ENCODE measurements around the gene RNPEPL1. TPM values are rescaled to one million over a fixed set of nuclear protein-coding genes. Genes with fewer than 3 reads are reported as not detected.

Gene RNPEPL1
- total RNA-seq, 1 donor from 2014 or later: 22.7 TPM

DNA sequence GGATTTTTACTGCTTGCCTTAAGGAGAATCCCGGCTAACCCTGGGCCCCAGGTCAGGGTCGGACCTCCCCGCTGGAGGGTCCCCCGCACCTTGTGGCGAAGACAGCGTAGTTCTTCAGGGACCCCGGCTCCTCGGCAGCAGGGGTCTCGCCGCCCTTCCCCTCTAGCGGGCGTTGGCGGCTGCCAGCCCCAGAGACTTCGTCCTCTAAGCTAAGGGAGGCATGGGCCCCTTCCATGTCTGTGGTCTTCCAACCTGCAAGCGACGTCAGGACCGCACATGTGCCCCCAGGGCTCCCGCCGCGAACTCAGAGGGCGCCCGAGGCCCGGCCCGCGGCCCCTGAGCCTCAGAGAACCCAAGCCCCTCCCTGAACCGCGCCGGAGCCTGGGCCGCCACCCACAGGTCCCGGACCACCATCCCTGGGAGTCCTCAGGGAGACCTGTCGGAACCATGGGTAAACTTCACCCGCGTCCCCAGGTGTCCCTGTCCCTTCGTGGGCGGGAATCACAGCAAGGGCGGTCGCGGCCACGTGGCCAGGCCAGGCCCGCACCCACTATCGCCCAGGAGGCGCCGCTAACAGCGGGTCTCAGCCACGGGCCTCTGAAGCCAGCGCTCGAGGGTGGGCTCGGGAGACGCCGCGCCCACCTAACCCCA, 11.1 kb upstream of the RNPEPL1 start:
- no peak for FAIRE-seq
- H3K36me3 Mint-ChIP-seq (ENCODE audit: low read depth, unreplicated experiment): peaks cover 8% of the 10 kb centered on the region
- no peak for DNase-seq (ENCODE audit: low read depth)
- no peak for TF ChIP-seq EZH2 (IDR thresholded peaks at IDR 0.05; ENCODE audit: insufficient read depth, low read length)
- TF ChIP-seq, protein P1, sequence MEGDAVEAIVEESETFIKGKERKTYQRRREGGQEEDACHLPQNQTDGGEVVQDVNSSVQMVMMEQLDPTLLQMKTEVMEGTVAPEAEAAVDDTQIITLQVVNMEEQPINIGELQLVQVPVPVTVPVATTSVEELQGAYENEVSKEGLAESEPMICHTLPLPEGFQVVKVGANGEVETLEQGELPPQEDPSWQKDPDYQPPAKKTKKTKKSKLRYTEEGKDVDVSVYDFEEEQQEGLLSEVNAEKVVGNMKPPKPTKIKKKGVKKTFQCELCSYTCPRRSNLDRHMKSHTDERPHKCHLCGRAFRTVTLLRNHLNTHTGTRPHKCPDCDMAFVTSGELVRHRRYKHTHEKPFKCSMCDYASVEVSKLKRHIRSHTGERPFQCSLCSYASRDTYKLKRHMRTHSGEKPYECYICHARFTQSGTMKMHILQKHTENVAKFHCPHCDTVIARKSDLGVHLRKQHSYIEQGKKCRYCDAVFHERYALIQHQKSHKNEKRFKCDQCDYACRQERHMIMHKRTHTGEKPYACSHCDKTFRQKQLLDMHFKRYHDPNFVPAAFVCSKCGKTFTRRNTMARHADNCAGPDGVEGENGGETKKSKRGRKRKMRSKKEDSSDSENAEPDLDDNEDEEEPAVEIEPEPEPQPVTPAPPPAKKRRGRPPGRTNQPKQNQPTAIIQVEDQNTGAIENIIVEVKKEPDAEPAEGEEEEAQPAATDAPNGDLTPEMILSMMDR (IDR thresholded peaks at IDR 0.05; ENCODE audit: insufficient read depth, low read depth, low read length): peak; percentile 1
- Histone ChIP-seq H3K9me3 (ENCODE audit: insufficient read depth, low read depth, low read length) (no peaks in the 10 kb centered on the region), H4K20me1 (ENCODE audit: insufficient read depth, low read length) (peaks cover 23% of the 10 kb centered on the region), H3K4me2 (ENCODE audit: low read length) (peak overlapping the region; percentile 88), H3K27me3 (ENCODE audit: insufficient read depth, low read length) (no peaks in the 10 kb centered on the region), H2AFZ (ENCODE audit: low read depth, low read length) (peak overlapping the region; percentile 70), H3K79me2 (ENCODE audit: insufficient read depth, low read length) (peaks cover 35% of the 10 kb centered on the region), H3K36me3 (ENCODE audit: insufficient read depth, low read length) (no peaks in the 10 kb centered on the region), H3K9ac (ENCODE audit: low read length) (peak overlapping the region; percentile 63), H3K27ac (ENCODE audit: low read depth, low read length) (no peak overlapping the region), H3K4me3 (ENCODE audit: insufficient read depth, low read depth, low read length) (peak overlapping the region; percentile 48), H3K4me1 (ENCODE audit: insufficient read depth, low read length) (peaks cover 36% of the 10 kb centered on the region)
- H3K9me3 Mint-ChIP-seq (ENCODE audit: unreplicated experiment): no peaks in the 10 kb centered on the region
- H3K27ac Mint-ChIP-seq (ENCODE audit: unreplicated experiment): no peak overlapping the region
- H3K27me3 Mint-ChIP-seq (ENCODE audit: low read depth, unreplicated experiment): peaks cover 2% of the 10 kb centered on the region
- peaks cover 6% of the 10 kb centered on the region for H3K4me1 Mint-ChIP-seq (ENCODE audit: low read depth, unreplicated experiment)
- peak overlapping the region; percentile 66 for H3K4me3 Mint-ChIP-seq (ENCODE audit: unreplicated experiment)

DNA sequence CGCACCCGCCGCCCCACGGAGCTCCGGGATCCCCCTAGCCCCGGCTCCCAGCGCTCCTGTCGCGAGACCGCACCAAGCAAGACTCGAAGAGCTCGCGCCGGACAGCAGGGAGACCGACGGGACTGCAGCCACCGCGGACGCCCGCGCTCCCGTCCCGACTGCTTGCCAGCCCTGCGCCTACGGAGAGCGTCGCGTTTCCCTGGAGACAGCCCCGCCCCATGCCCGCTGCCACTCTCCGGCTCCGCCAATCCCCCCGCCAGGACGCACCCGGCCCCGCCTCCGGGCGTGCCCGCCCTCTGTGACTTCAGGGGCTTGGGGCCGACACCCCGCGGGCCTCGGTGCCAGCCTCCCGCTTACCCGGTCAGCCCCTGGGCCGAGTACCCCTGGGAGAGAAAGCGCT, 10.5 kb upstream of the RNPEPL1 start, which contains the start of gene ANKMY1:
Gene ANKMY1 (minus strand): TSS at position 181 of the 400 bp plus-strand sequence. CDS start 653 bp downstream, outside the sequence.
- Histone ChIP-seq H3K9me3 (ENCODE audit: insufficient read depth, low read depth, low read length) (no peaks in the 10 kb centered on the region), H3K4me2 (ENCODE audit: low read length) (peak within 1 kb of the TSS; percentile 88), H3K4me1 (ENCODE audit: insufficient read depth, low read length) (peaks cover 36% of the 10 kb centered on the region), H3K79me2 (ENCODE audit: insufficient read depth, low read length) (peaks cover 35% of the 10 kb centered on the region), H3K27ac (ENCODE audit: low read depth, low read length) (no peak within 1 kb of the TSS), H4K20me1 (ENCODE audit: insufficient read depth, low read length) (peaks cover 23% of the 10 kb centered on the region), H3K36me3 (ENCODE audit: insufficient read depth, low read length) (no peaks in the 10 kb centered on the region), H3K27me3 (ENCODE audit: insufficient read depth, low read length) (no peaks in the 10 kb centered on the region), H3K9ac (ENCODE audit: low read length) (peak within 1 kb of the TSS; percentile 63), H3K4me3 (ENCODE audit: insufficient read depth, low read depth, low read length) (peak within 1 kb of the TSS; percentile 48), H2AFZ (ENCODE audit: low read depth, low read length) (peak within 1 kb of the TSS; percentile 70)
- no peaks in the 10 kb centered on the region for H3K9me3 Mint-ChIP-seq (ENCODE audit: unreplicated experiment)
- H3K4me3 Mint-ChIP-seq (ENCODE audit: unreplicated experiment): peak within 1 kb of the TSS; percentile 85
- H3K27me3 Mint-ChIP-seq (ENCODE audit: low read depth, unreplicated experiment): peaks cover 2% of the 10 kb centered on the region
- peaks cover 7% of the 10 kb centered on the region for H3K36me3 Mint-ChIP-seq (ENCODE audit: low read depth, unreplicated experiment)
- H3K27ac Mint-ChIP-seq (ENCODE audit: unreplicated experiment): peak within 1 kb of the TSS; percentile 53
- TF ChIP-seq EZH2 (IDR thresholded peaks at IDR 0.05; ENCODE audit: insufficient read depth, low read length): no peak
- TF ChIP-seq, protein P1 (IDR thresholded peaks at IDR 0.05; ENCODE audit: insufficient read depth, low read depth, low read length): no peak
- DNase-seq (ENCODE audit: low read depth): peak; percentile 52
- peaks cover 6% of the 10 kb centered on the region for H3K4me1 Mint-ChIP-seq (ENCODE audit: low read depth, unreplicated experiment)
- no peak for FAIRE-seq

- Mint-ChIP-seq H3K36me3 (ENCODE audit: low read depth, unreplicated experiment) (peaks cover 5% of the 10 kb centered on the region), H3K27me3 (ENCODE audit: low read depth, unreplicated experiment) (peaks cover 2% of the 10 kb centered on the region), H3K4me1 (ENCODE audit: low read depth, unreplicated experiment) (peaks cover 6% of the 10 kb centered on the region), H3K9me3 (ENCODE audit: unreplicated experiment) (no peaks in the 10 kb centered on the region), H3K4me3 (ENCODE audit: unreplicated experiment) (peak overlapping the region; percentile 85), H3K27ac (ENCODE audit: unreplicated experiment) (peak overlapping the region; percentile 53)
- H2AFZ ChIP-seq (ENCODE audit: low read depth, low read length): peak overlapping the region; percentile 43
- no peaks in the 10 kb centered on the region for H3K36me3 ChIP-seq (ENCODE audit: insufficient read depth, low read length)
- DNase-seq (ENCODE audit: low read depth) (no peak), FAIRE-seq (no peak)
- no peak overlapping the region for H3K27ac ChIP-seq (ENCODE audit: low read depth, low read length)
- H3K4me3 ChIP-seq (ENCODE audit: insufficient read depth, low read depth, low read length): peak overlapping the region; percentile 48
- no peaks in the 10 kb centered on the region for H3K27me3 ChIP-seq (ENCODE audit: insufficient read depth, low read length)
- H3K79me2 ChIP-seq (ENCODE audit: insufficient read depth, low read length): peaks cover 35% of the 10 kb centered on the region
- H3K9me3 ChIP-seq (ENCODE audit: insufficient read depth, low read depth, low read length): no peaks in the 10 kb centered on the region
- TF ChIP-seq, protein P1 (IDR thresholded peaks at IDR 0.05; ENCODE audit: insufficient read depth, low read depth, low read length): no peak
- no peak for TF ChIP-seq EZH2 (IDR thresholded peaks at IDR 0.05; ENCODE audit: insufficient read depth, low read length)
- H3K9ac ChIP-seq (ENCODE audit: low read length): no peak overlapping the region
- H4K20me1 ChIP-seq (ENCODE audit: insufficient read depth, low read length): peaks cover 23% of the 10 kb centered on the region
- peak overlapping the region; percentile 88 for H3K4me2 ChIP-seq (ENCODE audit: low read length)
- peaks cover 36% of the 10 kb centered on the region for H3K4me1 ChIP-seq (ENCODE audit: insufficient read depth, low read length)
These were observed 10.0 kb upstream of the RNPEPL1 start for GRCh38 chr2:240558236-240558761.
